ENCODE results near the gene CD1C. TPM values are rescaled to one million over a fixed set of nuclear protein-coding genes. Genes with fewer than 3 reads are reported as not detected.

The CD1C gene
- total RNA-seq, 1 donor from 2014 or later, result not detected

DNA sequence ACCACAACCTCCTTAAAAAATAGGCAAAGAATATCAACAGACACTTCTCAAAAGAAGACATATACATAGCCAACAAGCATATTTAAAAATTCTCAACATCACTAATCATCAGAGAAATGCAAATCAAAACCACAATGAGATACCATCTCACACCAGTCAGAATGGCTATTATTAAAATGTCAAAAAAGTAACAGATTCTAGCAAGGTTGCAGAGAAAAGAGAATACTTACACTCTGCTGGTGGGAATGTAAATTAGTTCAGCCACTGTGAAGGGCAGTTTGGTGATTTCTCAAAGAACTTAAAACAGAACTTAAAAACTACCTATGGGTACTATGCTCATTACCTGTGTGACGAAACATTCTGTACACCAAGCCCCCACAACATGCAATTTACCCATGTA lies 20.9 kb downstream of the CD1C start:
- Mint-ChIP-seq H3K4me3 (no peak overlapping the region), H3K27me3 (ENCODE audit: low read depth) (no peaks in the 10 kb centered on the region), H3K4me1 (no peaks in the 10 kb centered on the region), H3K27ac (no peak overlapping the region), H3K36me3 (no peaks in the 10 kb centered on the region), H3K9me3 (peaks cover 58% of the 10 kb centered on the region)
- TF ChIP-seq, protein P1, sequence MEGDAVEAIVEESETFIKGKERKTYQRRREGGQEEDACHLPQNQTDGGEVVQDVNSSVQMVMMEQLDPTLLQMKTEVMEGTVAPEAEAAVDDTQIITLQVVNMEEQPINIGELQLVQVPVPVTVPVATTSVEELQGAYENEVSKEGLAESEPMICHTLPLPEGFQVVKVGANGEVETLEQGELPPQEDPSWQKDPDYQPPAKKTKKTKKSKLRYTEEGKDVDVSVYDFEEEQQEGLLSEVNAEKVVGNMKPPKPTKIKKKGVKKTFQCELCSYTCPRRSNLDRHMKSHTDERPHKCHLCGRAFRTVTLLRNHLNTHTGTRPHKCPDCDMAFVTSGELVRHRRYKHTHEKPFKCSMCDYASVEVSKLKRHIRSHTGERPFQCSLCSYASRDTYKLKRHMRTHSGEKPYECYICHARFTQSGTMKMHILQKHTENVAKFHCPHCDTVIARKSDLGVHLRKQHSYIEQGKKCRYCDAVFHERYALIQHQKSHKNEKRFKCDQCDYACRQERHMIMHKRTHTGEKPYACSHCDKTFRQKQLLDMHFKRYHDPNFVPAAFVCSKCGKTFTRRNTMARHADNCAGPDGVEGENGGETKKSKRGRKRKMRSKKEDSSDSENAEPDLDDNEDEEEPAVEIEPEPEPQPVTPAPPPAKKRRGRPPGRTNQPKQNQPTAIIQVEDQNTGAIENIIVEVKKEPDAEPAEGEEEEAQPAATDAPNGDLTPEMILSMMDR (IDR thresholded peaks at IDR 0.05; ENCODE audit: unreplicated experiment), result no peak
- DNase-seq (ENCODE audit: low spot score in 2 of 2, unreplicated experiment in 2 of 2), result no peak

DNA sequence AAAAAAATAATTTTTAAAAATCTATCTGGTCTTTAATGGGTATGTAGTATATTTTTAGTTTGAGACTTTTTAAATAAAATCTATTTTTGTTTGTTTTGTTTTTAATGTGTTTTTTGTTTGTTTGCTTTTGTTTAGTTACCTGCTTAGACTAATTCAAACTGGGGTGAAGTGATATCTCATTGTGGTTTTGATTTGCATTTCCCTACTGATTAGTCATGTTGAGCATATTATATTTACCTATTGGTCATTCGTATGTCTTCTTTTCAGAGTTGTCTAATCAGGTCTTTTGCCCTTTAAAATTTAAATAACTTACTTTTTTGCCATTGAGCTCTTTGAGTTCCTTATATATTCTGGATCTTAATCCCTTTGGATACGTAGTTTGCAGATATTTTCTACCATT lies 21.3 kb downstream of the CD1C start:
- H3K9me3 Mint-ChIP-seq, result peaks cover 55% of the 10 kb centered on the region
- no peaks in the 10 kb centered on the region for H3K36me3 Mint-ChIP-seq
- TF ChIP-seq, protein P1 (IDR thresholded peaks at IDR 0.05; ENCODE audit: unreplicated experiment), result no peak
- no peak for DNase-seq (ENCODE audit: low spot score in 2 of 2, unreplicated experiment in 2 of 2)
- no peak overlapping the region for H3K4me3 Mint-ChIP-seq
- H3K4me1 Mint-ChIP-seq, result no peaks in the 10 kb centered on the region
- no peak overlapping the region for H3K27ac Mint-ChIP-seq
- H3K27me3 Mint-ChIP-seq (ENCODE audit: low read depth), result no peaks in the 10 kb centered on the region

DNA sequence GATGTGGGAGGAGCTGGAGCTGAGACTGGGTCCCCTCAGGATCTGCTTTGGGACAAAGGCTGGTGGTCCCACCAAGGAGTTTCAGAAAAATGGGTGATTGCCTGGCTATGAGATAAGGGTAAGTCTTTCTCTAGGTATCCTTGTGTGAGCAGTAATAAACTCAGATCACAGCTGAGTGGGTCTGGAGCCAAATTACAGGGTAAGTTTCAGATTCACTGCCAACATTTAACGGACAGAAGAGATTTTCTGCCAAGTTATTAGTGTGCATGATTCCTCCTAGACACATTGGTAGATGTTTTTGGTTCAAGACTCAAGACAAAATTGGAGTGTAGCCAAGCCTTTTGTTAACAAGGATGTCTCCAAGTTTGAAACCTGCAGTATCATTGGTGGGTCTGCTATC lies 34.1 kb downstream of the CD1C start:
- no peak for DNase-seq (ENCODE audit: low spot score in 2 of 2, unreplicated experiment in 2 of 2)
- Mint-ChIP-seq H3K27ac (no peak overlapping the region), H3K27me3 (ENCODE audit: low read depth) (no peaks in the 10 kb centered on the region), H3K4me1 (no peaks in the 10 kb centered on the region), H3K9me3 (peaks cover 3% of the 10 kb centered on the region), H3K36me3 (no peaks in the 10 kb centered on the region), H3K4me3 (no peak overlapping the region)
- TF ChIP-seq, protein P1 (IDR thresholded peaks at IDR 0.05; ENCODE audit: unreplicated experiment), result no peak

DNA sequence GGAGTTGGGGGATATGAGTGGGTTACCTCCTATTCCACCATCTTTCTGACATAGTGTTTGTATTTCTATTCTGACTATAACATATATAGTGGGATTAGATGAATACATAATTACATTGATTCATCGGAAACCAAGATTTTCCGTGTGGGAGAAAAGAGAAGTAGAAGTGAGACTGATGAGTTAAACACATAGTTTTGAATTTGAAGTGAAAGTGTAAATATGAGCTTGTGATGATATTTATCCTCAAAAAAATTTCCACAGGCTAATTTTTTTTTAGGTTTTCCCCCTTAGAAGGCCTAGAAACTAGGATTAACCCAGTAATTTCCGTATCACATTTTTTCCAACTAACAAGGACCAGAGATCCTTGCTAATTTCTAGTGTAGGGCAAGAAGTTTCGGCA lies 34.7 kb downstream of the CD1C start:
- TF ChIP-seq, protein P1 (IDR thresholded peaks at IDR 0.05; ENCODE audit: unreplicated experiment), result no peak
- DNase-seq (ENCODE audit: low spot score in 2 of 2, unreplicated experiment in 2 of 2), result no peak
- Mint-ChIP-seq H3K27ac (no peak overlapping the region), H3K4me3 (no peak overlapping the region), H3K27me3 (ENCODE audit: low read depth) (no peaks in the 10 kb centered on the region), H3K9me3 (peaks cover under 1% of the 10 kb centered on the region), H3K4me1 (no peaks in the 10 kb centered on the region), H3K36me3 (no peaks in the 10 kb centered on the region)

DNA sequence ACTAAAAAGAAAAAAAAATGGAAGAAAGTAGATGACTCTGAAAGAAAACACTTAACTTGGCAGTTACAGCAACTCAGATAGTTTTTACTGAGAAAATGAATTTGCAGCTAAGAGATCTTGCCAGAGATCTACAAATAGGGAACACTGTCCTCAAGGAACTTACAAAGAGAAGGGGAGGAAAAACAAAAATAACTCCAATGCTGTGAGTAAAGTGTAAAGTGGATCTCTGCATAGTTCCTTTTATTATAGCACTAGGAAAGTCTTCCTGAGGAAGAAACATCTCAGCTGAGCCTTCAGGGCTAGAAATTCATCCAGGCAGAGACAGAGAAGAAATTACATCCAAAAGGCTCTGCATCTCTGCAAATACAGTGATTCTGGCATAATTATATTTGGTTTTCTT lies 37.8 kb downstream of the CD1C start:
- H3K27ac Mint-ChIP-seq, result no peak overlapping the region
- H3K4me1 Mint-ChIP-seq, result no peaks in the 10 kb centered on the region
- no peak overlapping the region for H3K4me3 Mint-ChIP-seq

More for the DNA sequence above, 37.8 kb downstream of the CD1C start:
- Mint-ChIP-seq H3K27me3 (ENCODE audit: low read depth) (no peaks in the 10 kb centered on the region), H3K36me3 (no peaks in the 10 kb centered on the region), H3K9me3 (no peaks in the 10 kb centered on the region)
- TF ChIP-seq, protein P1 (IDR thresholded peaks at IDR 0.05; ENCODE audit: unreplicated experiment), result no peak
- DNase-seq (ENCODE audit: low spot score in 2 of 2, unreplicated experiment in 2 of 2), result no peak

All from mesothelial cell of epicardium (in vitro differentiated cells).